B cell (primary cell): ENCODE measurements around the gene PRPF31.

Source experiments
- CTCF ChIP-seq: fragments of 200-600 bp; IDR thresholded peaks from one replicate; pipeline ENCODE4 v1.8.0; 2022; ENCODE audit warnings: antibody characterized with exemption, mild to moderate bottlenecking
- EZH2 ChIP-seq: IDR thresholded peaks from 2 replicates; pipeline ENCODE4 v1.6.1; 2012; ENCODE audit warnings: borderline replicate concordance, low read depth, mild to moderate bottlenecking, moderate library complexity, low read length; ENCODE audit not compliant: insufficient read depth, poor library complexity, severe bottlenecking

GRCh38 chr19:54104998-54105715 lies 10.4 kb upstream of the PRPF31 start:
- TF ChIP-seq CTCF (no peak), EZH2 (no peak)
